Osteoblast (primary cell): Measurements from ENCODE around the gene CREB5. TPM values are rescaled to one million over a fixed set of nuclear protein-coding genes. Genes with fewer than 3 reads are reported as not detected.

Source experiments
- DNase-seq: peaks from one replicate; pipeline ENCODE4 v3.0.0; 2011; ENCODE audit warnings: low spot score, mixed read lengths; ENCODE audit not compliant: insufficient read length; ENCODE audit errors: missing footprints
- H2AFZ ChIP-seq: 2 replicates; pipeline ENCODE4 v1.6.0; 2011; ENCODE audit warnings: mild to moderate bottlenecking, low read length
- H3K27ac ChIP-seq: 2 replicates; pipeline ENCODE4 v1.5.1; 2011; ENCODE audit warnings: mild to moderate bottlenecking, low read depth, low read length, moderate library complexity
- H3K27me3 ChIP-seq: 2 replicates; pipeline ENCODE4 v1.6.0; 2012; ENCODE audit warnings: mild to moderate bottlenecking, control low read depth, inconsistent platforms, low read length, moderate library complexity; ENCODE audit not compliant: insufficient read depth
- H3K36me3 ChIP-seq: 2 replicates; pipeline ENCODE4 v1.5.1; 2011; ENCODE audit warnings: mild to moderate bottlenecking, low read length, control low read depth, moderate library complexity; ENCODE audit not compliant: insufficient read depth
- H3K4me1 ChIP-seq: 2 replicates; pipeline ENCODE4 v1.5.1; 2011; ENCODE audit warnings: mild to moderate bottlenecking, low read length, control low read depth, moderate library complexity; ENCODE audit not compliant: insufficient read depth
- H3K4me2 ChIP-seq: 2 replicates; pipeline ENCODE4 v1.6.0; 2011; ENCODE audit warnings: mild to moderate bottlenecking, low read length; ENCODE audit not compliant: insufficient read depth
- H3K4me3 ChIP-seq: fragments of 200-600 bp; sonication (generic); 3 replicates; pipeline ENCODE4 v1.5.1; 2012; ENCODE audit warnings: mild to moderate bottlenecking, low read length, inconsistent platforms; ENCODE audit not compliant: insufficient read depth
- H3K79me2 ChIP-seq: 2 replicates; pipeline ENCODE4 v1.6.0; 2012; ENCODE audit warnings: mild to moderate bottlenecking, low read length, control low read depth, inconsistent platforms; ENCODE audit not compliant: insufficient read depth
- H3K9me3 ChIP-seq: 2 replicates; pipeline ENCODE4 v1.5.1; 2011; ENCODE audit warnings: low read depth, low read length, control low read depth
- H4K20me1 ChIP-seq: 2 replicates; pipeline ENCODE4 v1.6.0; 2012; ENCODE audit warnings: mild to moderate bottlenecking, low read length, control low read depth; ENCODE audit not compliant: insufficient read depth
- CTCF ChIP-seq: IDR thresholded peaks from 2 replicates; pipeline ENCODE4 v1.5.1; 2011; ENCODE audit warnings: mild to moderate bottlenecking, low read depth, low read length, moderate library complexity; ENCODE audit errors: extremely low read depth
- total RNA-seq: library from RNA; depleted of rRNA; stranded (reverse); fragments of >200 nt; gene quantifications from 2 replicates; pipeline ENCODE4 v1.2.3, GENCODE V29; 2012

The CREB5 gene
- total RNA-seq, 1 donor, result 5.1 TPM

DNA sequence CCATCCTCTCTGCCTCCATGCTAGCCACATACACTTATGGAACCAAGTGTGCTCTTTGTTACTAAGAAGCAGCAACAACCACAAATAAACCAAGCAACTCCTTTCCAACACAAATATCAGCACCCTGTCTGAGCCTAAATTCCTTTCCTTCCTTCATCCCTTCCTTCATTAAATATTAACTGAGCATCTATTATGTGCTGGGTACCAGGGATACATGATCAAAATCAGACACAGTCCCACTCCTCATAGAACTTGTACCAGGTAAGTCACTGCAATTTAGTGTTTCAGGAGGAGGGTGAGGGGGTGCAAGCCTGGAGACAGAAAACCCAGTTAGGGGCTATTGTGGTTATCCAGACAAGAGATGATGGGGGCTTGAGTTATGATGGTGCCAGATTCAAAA is 10.8 kb downstream of the CREB5 start:
- DNase-seq, result no peak
- H3K27me3 ChIP-seq, result no peaks in the 10 kb centered on the region

DNA sequence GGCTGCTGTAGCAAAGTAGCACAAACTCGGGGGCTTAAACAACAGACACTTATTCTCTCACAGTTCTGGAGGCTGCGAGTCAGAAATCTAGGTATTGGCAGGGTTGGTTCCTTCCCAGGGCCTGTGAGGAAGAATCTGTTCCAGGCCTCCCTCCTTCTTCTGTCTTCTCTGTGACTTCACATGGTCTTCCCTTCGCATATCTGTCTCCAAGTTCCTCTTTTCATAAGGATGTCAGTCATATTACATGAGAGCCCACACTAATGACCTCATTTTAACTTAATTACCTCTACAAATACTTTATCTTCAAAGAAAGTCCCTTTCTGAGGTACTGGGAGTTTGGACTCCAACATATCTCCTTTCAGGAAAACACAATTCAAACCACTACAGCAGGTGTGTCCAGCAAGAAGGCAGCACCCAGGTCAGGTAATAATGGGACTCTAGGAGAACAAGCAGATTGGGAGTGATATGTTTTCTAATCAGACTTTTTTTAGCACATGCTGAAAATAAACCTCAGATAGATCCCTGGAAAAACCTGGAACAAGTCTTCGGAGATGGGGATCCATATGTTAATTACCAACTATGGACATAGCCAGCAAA is 11.7 kb downstream of the CREB5 start:
- Histone ChIP-seq H3K27ac (no peak overlapping the region), H3K27me3 (no peaks in the 10 kb centered on the region), H3K4me2 (no peak overlapping the region), H3K9me3 (no peaks in the 10 kb centered on the region), H3K4me1 (peaks cover 9% of the 10 kb centered on the region), H3K4me3 (no peak overlapping the region), H4K20me1 (no peaks in the 10 kb centered on the region), H3K36me3 (no peaks in the 10 kb centered on the region), H3K79me2 (no peaks in the 10 kb centered on the region), H2AFZ (no peak overlapping the region)
- TF ChIP-seq CTCF, result no peak
- DNase-seq, result no peak

More for the DNA sequence above, 10.8 kb downstream of the CREB5 start:
- peaks cover 11% of the 10 kb centered on the region for H3K4me1 ChIP-seq
- H4K20me1 ChIP-seq, result no peaks in the 10 kb centered on the region
- H3K9me3 ChIP-seq, result no peaks in the 10 kb centered on the region
- H3K4me3 ChIP-seq, result no peak overlapping the region
- no peaks in the 10 kb centered on the region for H3K79me2 ChIP-seq
- H2AFZ ChIP-seq, result no peak overlapping the region
- H3K4me2 ChIP-seq, result no peak overlapping the region
- H3K36me3 ChIP-seq, result no peaks in the 10 kb centered on the region
- no peak overlapping the region for H3K27ac ChIP-seq
- no peak for TF ChIP-seq CTCF

GRCh38 chr7:28425496-28425895 is 13.2 kb downstream of the CREB5 start:
- no peaks in the 10 kb centered on the region for H3K79me2 ChIP-seq
- H3K4me1 ChIP-seq, result no peaks in the 10 kb centered on the region
- no peak for DNase-seq
- no peak for TF ChIP-seq CTCF
- no peak overlapping the region for H2AFZ ChIP-seq
- H4K20me1 ChIP-seq, result no peaks in the 10 kb centered on the region
- no peaks in the 10 kb centered on the region for H3K36me3 ChIP-seq
- H3K27ac ChIP-seq, result no peak overlapping the region
- no peaks in the 10 kb centered on the region for H3K9me3 ChIP-seq
- no peak overlapping the region for H3K4me2 ChIP-seq
- H3K4me3 ChIP-seq, result no peak overlapping the region
- no peaks in the 10 kb centered on the region for H3K27me3 ChIP-seq

- Histone ChIP-seq H3K4me3 (no peak overlapping the region), H2AFZ (no peak overlapping the region), H3K27ac (no peak overlapping the region), H3K4me2 (no peak overlapping the region), H3K36me3 (no peaks in the 10 kb centered on the region), H3K27me3 (no peaks in the 10 kb centered on the region), H3K79me2 (no peaks in the 10 kb centered on the region), H3K9me3 (no peaks in the 10 kb centered on the region), H4K20me1 (no peaks in the 10 kb centered on the region), H3K4me1 (peaks cover 8% of the 10 kb centered on the region)
- DNase-seq, result no peak
- TF ChIP-seq CTCF, result no peak
These were observed 14.9 kb downstream of the CREB5 start for GRCh38 chr7:28427236-28427635.
